Measurements from ENCODE around the gene NDUFS5.
A peak's percentile ranks its signal among the peaks of the same experiment; 100 is the strongest.
"Not testable (repeated sequence)": the region's sequence is repeated elsewhere in the genome, so short reads cannot be mapped to it uniquely, and the experiment has no call there.

The NDUFS5 gene

DNA sequence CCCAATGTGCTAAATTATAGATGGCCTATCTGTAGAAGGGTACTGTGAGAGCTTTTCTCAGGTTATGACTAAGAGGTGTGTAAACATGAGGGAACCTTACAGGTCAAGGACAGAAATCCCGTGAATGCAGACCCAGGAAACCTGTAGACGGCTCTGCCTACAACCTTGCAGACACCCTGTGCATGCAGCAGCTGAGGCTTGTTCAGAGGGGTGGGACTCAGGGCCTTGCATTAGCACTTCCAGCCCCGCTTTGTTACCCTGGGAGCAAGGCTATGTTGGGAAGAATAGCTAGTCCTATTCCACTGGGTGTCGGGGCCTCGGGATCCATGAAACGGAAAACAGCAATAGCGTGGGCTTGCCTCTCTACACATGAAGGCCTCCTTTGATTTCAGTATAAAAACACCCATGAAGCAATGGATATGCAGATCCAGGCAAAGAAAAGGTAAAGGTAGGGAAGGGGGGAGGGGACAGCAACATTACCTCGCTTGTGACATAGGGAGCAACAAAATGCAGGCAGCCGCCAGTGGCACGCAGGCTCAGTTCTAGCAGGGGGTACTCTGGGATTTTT is 9.5 kb upstream of the NDUFS5 start:
- DNase-seq (ENCODE audit: low read depth): no peak

GRCh38 chr1:39017266-39017665 is 8.9 kb upstream of the NDUFS5 start:
- DNase-seq (ENCODE audit: low read depth): no peak

DNA sequence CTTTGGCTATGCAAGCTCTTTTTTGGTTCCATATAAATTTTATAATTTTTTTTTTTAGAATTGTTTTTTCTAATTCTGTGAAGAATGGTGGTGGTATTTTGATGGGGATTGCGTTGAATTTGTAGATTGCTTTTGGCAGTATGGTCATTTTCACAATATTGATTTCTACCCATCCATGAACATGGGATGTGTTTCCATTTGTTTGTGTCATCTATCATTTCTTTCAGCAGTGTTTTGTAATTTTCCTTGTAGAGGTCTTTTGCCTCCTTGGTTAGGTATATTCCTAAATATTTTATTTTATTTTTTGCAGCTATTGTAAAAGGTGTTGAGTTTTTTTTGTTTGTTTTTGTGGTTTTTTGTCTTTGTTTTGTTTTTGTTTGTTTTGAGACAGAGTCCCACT is 5.7 kb upstream of the NDUFS5 start:
- DNase-seq (ENCODE audit: low read depth): not testable (repeated sequence)

- DNase-seq (ENCODE audit: low read depth): no peak
These were observed 4.7 kb upstream of the NDUFS5 start for GRCh38 chr1:39021426-39021825.

GRCh38 chr1:39023140-39023539 is 3.0 kb upstream of the NDUFS5 start:
- no peak for DNase-seq (ENCODE audit: low read depth)

GRCh38 chr1:39026866-39027507 is 837 bp downstream of the NDUFS5 start:
- DNase-seq (ENCODE audit: low read depth): no peak

DNA sequence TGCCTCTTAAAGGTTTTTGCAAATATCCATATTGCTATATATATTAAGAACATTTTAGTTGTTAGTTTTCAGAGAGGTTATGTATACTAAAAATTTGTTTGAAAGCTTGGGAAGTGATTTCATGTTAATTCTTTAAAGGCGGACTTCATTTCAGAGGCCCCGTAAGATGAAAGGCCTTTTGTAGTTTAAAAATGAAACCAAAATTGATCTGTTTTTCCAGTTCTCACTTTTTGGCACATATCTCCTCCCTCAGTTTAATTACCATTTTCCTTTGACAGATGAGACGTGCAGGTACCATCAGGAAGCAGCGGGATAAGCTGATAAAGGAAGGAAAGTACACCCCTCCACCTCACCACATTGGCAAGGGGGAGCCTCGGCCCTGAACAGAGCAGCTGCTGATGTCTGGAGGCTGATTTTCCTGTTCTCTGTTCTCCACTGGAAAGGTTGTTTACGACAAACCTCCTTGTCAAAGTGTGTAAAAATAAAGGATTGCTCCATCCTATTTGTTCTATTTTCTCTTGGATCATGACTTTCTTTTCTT is 8.0 kb downstream of the NDUFS5 start:
- no peak for DNase-seq (ENCODE audit: low read depth)

DNA sequence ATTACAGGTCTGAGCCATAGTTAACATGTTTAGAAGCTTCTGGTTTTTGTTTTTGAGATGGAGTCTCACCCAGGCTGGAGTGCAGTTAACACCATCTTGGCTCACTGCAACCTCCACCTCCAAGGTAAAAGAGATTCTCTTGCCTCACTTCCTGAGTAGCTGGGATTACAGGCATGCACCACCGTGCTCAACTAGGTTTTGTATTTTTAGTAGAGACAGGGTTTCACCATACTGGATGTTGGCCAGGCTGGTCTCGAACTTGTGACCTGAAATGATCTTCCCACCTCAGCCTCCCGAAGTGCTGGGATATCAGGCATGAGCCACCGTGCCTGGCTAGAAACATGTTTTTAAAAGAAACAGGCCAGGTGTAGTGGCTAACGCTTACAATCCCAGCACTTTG is 10.5 kb downstream of the NDUFS5 start:
- DNase-seq (ENCODE audit: low read depth): no peak

- no peak for DNase-seq (ENCODE audit: low read depth)
These were observed 17.4 kb downstream of the NDUFS5 start for GRCh38 chr1:39043513-39043912.

GRCh38 chr1:39044762-39045161 is 18.6 kb downstream of the NDUFS5 start:
- DNase-seq (ENCODE audit: low read depth): no peak

- DNase-seq (ENCODE audit: low read depth): no peak
These were observed 19.1 kb downstream of the NDUFS5 start for GRCh38 chr1:39045231-39045630.

DNA sequence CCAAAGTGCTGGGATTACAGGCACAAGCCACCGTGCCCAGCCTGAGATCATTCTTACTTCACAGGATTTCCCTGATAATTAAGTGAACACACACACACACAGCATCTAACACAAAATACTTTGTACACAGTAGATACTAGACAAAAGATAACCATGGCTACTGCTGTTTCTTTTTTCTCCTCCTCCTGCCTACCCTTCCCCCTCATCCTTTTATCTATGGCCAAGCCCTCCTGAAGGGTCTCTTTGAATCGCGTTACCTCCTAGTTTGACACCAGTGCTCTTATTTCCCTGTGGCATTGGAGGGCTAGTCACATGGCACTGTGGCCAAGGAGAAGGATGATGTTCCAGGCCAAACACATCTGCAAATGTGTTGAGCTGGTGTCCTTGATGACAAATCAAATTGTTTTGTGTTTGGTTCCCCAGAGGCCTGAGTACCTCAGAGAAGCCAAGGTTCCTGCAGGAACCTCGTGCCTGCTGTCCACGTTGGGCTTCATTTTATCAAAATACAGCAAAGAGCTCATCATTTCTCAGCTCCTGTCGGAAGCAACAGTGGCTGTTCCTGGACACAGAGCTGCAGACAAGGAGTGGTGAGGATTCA is 20.6 kb downstream of the NDUFS5 start:
- no peak for DNase-seq (ENCODE audit: low read depth)

DNA sequence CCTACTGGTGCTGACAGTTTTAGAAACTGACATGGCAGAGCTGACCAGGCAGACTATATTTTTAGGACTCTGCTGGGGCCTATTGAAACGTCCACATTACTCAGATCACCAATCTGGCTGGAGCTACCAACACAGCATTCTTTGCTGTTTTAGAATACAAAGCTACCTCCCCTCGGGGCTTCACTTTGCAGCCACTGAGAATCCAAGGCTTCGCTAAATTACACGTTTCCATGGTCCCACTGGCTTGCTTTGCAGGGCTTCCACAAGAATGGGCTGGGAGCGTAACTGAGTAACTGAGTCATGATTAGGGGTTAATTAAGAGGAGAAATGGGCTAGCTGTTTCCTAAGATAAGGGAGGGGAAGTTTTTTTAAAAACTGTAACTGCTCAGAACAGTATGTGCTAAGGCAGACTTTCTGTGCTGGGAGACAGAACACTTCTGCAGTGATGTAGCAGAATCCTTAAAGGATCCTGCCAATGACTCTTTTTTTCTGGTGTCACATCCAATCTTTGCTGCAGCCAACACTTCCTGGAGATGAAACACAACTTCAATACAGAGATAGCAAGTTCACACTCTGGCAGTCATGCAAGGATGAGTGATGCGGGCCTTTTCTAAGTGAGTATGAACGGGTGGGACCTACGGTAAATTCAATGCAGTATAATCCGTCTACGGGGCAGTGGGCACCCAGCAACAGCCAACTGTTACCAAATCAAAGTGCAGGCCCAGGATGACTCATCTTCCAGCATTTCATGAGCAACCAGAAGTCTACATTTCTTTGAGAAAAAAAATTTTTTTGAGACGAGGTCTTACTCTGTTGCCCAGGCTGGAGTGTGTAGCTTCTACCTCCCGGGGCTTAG is 21.5 kb downstream of the NDUFS5 start:
- DNase-seq (ENCODE audit: low read depth): peak; percentile 15

- no peak for DNase-seq (ENCODE audit: low read depth)
These were observed 22.7 kb downstream of the NDUFS5 start for GRCh38 chr1:39048745-39049370.

DNA sequence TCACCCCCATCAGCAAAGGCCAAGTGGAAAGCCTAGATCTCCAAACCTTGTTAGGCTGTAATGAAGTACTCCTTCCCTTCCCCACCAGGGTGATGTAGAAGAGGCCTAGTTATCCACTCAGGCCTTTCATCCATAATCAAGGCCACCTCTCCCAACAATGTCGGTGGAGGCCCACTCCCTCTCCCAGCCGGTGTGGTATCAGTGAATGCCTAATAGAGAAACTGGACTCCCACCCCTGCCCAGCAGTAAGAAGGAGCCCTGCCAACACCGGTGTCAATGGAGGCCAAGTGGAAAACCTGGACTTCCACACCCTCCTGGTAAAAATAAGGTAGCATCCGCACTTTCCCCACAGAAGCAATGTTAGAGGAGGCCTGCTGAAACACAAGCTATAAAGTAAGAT is 23.9 kb downstream of the NDUFS5 start:
- no peak for DNase-seq (ENCODE audit: low read depth)

DNA sequence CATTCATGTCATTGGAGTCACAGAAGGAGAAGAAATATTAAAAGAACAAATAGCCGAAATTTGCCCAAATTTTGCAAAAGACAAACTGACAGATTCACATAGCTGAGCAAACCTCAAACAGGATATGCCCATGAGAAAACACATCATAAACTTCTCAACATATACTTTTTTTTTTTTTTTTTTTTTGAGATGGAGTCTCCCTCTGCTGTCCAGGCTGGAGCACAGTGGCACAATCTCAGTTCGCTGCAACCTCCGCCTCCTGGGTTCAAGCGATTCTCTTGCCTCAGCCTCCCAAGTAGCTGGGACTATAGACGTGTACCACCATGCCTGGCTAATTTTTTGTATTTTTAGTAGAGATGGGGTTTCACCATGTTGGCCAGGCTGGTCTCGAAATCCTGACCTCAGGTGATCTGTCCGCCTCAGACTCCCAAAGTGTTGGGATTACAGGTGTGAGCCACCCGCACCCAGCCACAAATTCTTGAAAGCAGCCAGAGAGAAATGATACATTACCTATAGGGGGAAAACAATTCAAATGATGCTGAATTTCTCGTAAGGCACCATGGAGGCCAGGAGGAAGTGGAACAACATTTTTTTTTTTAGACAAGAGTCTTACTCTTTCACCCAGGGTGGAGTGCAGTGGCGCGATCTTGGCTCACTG is 25.2 kb downstream of the NDUFS5 start:
- not testable (repeated sequence) for DNase-seq (ENCODE audit: low read depth)

- no peak for DNase-seq (ENCODE audit: low read depth)
These were observed 25.8 kb downstream of the NDUFS5 start for GRCh38 chr1:39051956-39052355.

DNA sequence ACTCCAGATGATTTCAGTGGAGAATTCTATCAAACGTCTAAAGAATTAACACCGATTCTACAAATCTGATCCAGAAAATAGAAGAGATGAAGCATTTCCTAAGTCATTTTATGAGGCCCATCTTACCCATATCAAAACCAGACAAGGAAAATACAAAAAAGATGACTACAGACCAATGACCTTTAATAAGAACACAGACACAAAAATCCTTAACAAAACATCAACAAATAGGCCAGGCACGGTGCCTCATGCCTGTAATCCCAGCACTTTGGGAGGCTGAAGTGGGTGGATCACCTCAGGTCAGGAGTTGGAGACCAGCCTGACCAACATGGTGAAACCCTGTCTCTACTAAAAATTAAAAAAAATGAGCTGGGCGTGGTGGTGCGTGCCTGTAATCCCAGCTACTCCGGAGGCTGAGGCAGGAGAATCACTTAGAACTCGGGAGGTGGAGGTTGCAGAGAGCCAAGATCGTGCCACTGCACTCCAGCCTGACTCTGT is 29.1 kb downstream of the NDUFS5 start:
- not testable (repeated sequence) for DNase-seq (ENCODE audit: low read depth)

GRCh38 chr1:39061516-39061915 is 35.4 kb downstream of the NDUFS5 start:
- not testable (repeated sequence) for DNase-seq (ENCODE audit: low read depth)

GRCh38 chr1:39061951-39062350 is 35.8 kb downstream of the NDUFS5 start:
- DNase-seq (ENCODE audit: low read depth): no peak

DNA sequence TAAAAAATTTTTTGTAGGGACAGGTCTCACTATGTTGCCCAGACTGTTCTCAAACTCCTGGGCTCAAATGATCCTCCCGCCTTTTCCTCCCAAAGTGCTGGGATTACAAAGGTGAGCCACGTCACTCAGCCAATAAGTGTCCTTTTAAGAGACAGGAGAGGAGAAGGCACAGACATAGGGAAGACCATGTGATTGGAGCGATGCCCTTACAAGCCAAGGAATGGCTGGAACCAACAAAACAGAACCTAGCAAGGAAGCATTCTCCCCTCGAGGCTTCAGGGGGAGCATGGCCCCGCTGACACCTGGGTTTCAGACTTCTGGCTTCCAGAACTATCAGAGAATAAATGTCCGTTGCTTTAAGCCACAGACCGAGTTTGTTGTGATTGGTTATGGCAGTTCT is 37.0 kb downstream of the NDUFS5 start:
- no peak for DNase-seq (ENCODE audit: low read depth)

All from CMK (cell line).